ENCODE results near the gene RABGAP1L. TPM values are rescaled to one million over a fixed set of nuclear protein-coding genes. Genes with fewer than 3 reads are reported as not detected.

Gene RABGAP1L
- total RNA-seq, 6 donors from 2014 or later, result 41.3 to 229 (median 85.3) TPM

DNA sequence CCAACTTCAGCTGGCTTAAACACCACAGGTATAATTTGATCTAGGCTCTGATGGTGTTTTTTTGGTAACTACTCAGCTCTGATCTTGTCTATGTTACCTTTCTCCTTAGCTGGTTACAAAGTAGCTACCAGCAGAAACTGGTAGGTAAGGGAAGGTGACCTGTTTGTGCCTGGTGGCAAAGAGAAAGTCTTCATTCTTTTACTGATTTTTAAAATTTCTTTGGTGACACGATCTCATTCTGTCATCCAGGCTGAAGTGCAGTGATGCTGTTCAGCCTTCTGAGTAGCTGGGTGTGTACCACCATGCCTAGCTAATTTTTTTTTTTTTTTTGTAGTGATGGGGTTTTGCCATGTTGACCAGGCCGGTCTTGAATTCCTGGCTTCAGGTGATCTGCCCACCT lies 62.4 kb downstream of the RABGAP1L start:
- TF ChIP-seq POLR2AphosphoS5 (IDR thresholded peaks at IDR 0.05) (no peak), POLR2A (IDR thresholded peaks at IDR 0.05) (no peak), EP300 (IDR thresholded peaks at IDR 0.05) (no peak), CTCF (IDR thresholded peaks at IDR 0.05) (no peak)
- Histone ChIP-seq H3K27me3 (no peaks in the 10 kb centered on the region), H3K4me3 (no peak overlapping the region), H3K4me1 (peaks cover 0 to 5% (median 0%) of the 10 kb centered on the region in 4 donors), H3K27ac (no peak overlapping the region), H3K36me3 (peaks cover 0 to 21% (median 2%) of the 10 kb centered on the region in 4 donors), H3K9me3 (no peaks in the 10 kb centered on the region)
- ATAC-seq (ENCODE audit: low FRiP score in 2 of 2) (no peak), DNase-seq (no peak)
- 94 to 98% methylated on average over 2 of the region's 2 CpGs for WGBS, 2 donors

DNA sequence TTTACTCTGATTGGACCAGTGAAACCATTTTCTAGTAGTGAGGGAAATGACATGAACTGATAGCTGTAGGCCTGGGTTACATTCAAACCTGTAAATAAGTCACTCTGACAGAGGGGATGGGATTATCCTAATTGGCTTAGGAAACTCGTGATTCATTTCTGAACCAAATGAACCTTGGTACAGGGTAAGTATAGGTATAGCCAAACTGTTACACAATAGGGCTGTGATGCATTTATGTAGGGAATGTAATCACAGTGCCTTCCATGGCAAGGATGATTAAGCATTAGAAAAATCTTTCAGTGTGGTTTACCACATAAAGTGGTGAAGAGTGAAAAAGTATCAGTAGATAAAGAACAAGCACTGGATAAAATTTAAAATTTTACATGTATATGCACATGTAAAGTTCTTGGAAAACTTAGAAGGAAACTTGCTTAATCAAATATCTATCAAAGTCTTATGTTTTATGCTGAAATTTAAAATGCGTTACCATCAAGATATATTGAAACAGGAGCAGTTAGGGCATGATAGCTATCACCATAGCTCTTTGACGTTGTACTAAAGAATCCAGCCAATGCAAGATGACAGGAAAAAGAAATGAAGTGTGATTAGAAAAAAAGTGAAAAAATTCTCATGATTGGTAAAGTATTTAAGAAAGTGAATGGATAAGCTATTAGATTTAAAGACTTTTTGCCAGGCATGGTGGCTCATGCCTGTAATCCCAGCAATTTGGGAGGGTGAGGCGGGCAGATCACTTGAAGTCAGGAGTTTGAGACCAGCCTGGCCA lies 63.0 kb downstream of the RABGAP1L start:
- 95 to 96% methylated on average over 4 of the region's 4 CpGs for WGBS, 2 donors
- H3K4me1 ChIP-seq, result peaks cover 0 to 1% (median 0%) of the 10 kb centered on the region in 4 donors
- H3K27ac ChIP-seq, result no peak overlapping the region
- ATAC-seq (ENCODE audit: low FRiP score in 2 of 2) (no peak), DNase-seq (no peak)
- H3K27me3 ChIP-seq, result no peaks in the 10 kb centered on the region
- no peaks in the 10 kb centered on the region for H3K9me3 ChIP-seq
- no peak overlapping the region for H3K4me3 ChIP-seq
- no peak for TF ChIP-seq EP300 (IDR thresholded peaks at IDR 0.05)
- no peak for TF ChIP-seq POLR2AphosphoS5 (IDR thresholded peaks at IDR 0.05)
- no peak for TF ChIP-seq POLR2A (IDR thresholded peaks at IDR 0.05)
- TF ChIP-seq CTCF (IDR thresholded peaks at IDR 0.05), result no peak
- peaks cover 0 to 21% (median 2%) of the 10 kb centered on the region in 4 donors for H3K36me3 ChIP-seq

DNA sequence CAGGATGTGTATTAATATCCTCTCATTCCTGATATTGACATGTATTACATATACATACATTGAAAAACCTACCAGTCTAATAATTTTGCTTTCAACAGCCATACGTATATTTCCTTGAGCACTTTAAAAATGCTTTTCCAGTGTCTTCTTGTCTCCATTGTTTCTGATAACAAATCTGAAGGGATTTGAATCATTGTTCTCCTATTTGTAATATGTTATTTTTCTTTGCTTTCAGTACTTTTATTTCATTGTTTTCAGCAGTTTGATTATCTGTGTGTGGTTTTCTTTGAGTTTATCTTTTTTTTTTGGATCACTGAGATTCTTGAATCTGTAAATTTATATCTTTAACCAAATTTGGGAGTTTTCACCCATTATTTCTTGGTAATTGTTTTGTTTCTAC lies 65.3 kb downstream of the RABGAP1L start:
- ATAC-seq (ENCODE audit: low FRiP score in 2 of 2), result no peak
- H3K4me3 ChIP-seq, result no peak overlapping the region
- 95 to 100% methylated on average over 1 of the region's 1 CpG for whole genome bisulfite sequencing, 2 donors
- no peaks in the 10 kb centered on the region for H3K4me1 ChIP-seq
- DNase-seq, result no peak
- no peaks in the 10 kb centered on the region for H3K27me3 ChIP-seq
- H3K36me3 ChIP-seq, result peaks cover 0 to 21% (median 2%) of the 10 kb centered on the region in 4 donors
- no peaks in the 10 kb centered on the region for H3K9me3 ChIP-seq
- H3K27ac ChIP-seq, result no peak overlapping the region
- TF ChIP-seq POLR2AphosphoS5 (IDR thresholded peaks at IDR 0.05) (no peak), EP300 (IDR thresholded peaks at IDR 0.05) (no peak), CTCF (IDR thresholded peaks at IDR 0.05) (no peak), POLR2A (IDR thresholded peaks at IDR 0.05) (no peak)

DNA sequence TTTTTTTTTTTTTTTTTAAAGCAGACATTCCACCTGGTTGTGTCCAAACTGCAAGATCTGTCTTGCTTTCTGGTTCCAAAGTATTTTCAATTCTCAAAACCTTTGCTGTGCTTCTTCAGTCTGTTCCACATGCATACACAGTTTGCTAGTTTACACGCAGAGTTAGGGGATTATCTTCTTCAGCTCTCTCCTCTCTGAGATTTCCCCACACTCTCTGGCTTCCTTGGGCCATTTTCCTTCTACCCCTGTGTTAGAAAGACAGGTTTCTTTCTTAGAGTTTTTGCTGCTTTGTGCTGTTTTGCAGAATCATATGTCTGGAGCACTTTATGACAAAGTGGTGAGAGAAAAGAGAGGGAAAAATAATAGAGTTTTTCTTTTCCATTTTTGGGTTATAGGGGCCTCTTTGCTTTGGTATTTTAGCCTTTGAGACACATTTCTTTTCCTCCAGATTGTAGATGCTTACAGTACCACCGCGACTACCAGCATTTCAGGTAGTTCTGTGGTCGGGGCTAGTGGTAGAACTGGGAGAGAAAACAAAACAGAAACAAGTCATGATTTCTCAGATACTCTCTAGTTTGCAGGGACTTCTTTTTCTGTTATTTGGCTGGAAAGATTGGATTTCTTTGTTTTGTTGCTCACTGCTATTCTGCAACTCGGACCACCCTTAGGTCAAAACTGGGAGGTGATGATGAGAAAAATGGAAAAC lies 66.3 kb downstream of the RABGAP1L start:
- TF ChIP-seq EP300 (IDR thresholded peaks at IDR 0.05), result no peak
- TF ChIP-seq POLR2A (IDR thresholded peaks at IDR 0.05), result no peak
- TF ChIP-seq CTCF (IDR thresholded peaks at IDR 0.05), result no peak
- no peak for TF ChIP-seq POLR2AphosphoS5 (IDR thresholded peaks at IDR 0.05)
- H3K4me3 ChIP-seq, result no peak overlapping the region
- no peaks in the 10 kb centered on the region for H3K27me3 ChIP-seq
- 92 to 95% methylated on average over 5 of the region's 5 CpGs for WGBS, 2 donors
- H3K9me3 ChIP-seq, result no peaks in the 10 kb centered on the region
- ATAC-seq (ENCODE audit: low FRiP score in 2 of 2) (no peak), DNase-seq (no peak)
- no peak overlapping the region for H3K27ac ChIP-seq
- peaks cover 0 to 21% (median 2%) of the 10 kb centered on the region in 4 donors for H3K36me3 ChIP-seq
- no peaks in the 10 kb centered on the region for H3K4me1 ChIP-seq
